H1 (cell line): Measurements from ENCODE around the gene BROX. TPM values are rescaled to one million over a fixed set of nuclear protein-coding genes. Genes with fewer than 3 reads are reported as not detected.

ENCODE experiments used
- USF2 ChIP-seq: IDR thresholded peaks from 2 replicates; pipeline ENCODE4 v1.6.1; 2011; ENCODE audit warnings: low read length, improper control_type of control experiment
- polyA plus RNA-seq, 7 experiments: library from polyadenylated mRNA; depleted of rRNA in 3 of 7; stranded (reverse) in 5 of 7; unstranded in 2 of 7; fragments of >200 nt in 5 of 7; fragments of 200-250 nt in 2 of 7; gene quantifications; 1 replicate in 5 of 7; 2 replicates in 1 of 7; 4 replicates in 1 of 7; pipeline versions ENCODE4 v1.2.1 to v1.2.3, GENCODE V29; 2011 to 2013; ENCODE audit warnings: missing spikeins in 2 of 7, mixed read lengths in 2 of 7
- total RNA-seq: library from RNA; stranded (reverse); fragmentation: NEBNext Ultra II Directional; extraction: Animal tissue kit (Norgen Biotek cat#: 25700); gene quantifications from 2 replicates; pipeline ENCODE4 v1.2.1, GENCODE V29; 2021

BROX gene
- total and polyA plus RNA-seq, 2 of the 8 experiments (the other 6 are each of a cell fraction or from before 2014, with no cell fraction given), result 3.8 to 26.7 TPM

GRCh38 chr1:222696741-222697140 lies 15.6 kb upstream of the BROX start (continued):
- TF ChIP-seq USF2, result no peak
